AG09319 (cell line): ENCODE measurements around the gene BCKDHA.

ENCODE experiments used
- DNase-seq: peaks from one replicate; pipeline ENCODE4 v3.0.0-alpha.2; 2010; ENCODE audit warnings: low read depth; ENCODE audit errors: extremely low read depth
- CTCF ChIP-seq: IDR thresholded peaks from 2 replicates; pipeline ENCODE4 v1.5.1; 2011; ENCODE audit warnings: low read depth, mild to moderate bottlenecking, inconsistent platforms, low read length, moderate library complexity

BCKDHA gene

GRCh38 chr19:41426952-41427646, 29.5 kb downstream of the BCKDHA start, which contains the start of gene B3GNT8:
Gene B3GNT8, minus strand, starts transcription at chr19:41427374. Its CDS starts 596 bp downstream, at chr19:41426778.
- TF ChIP-seq CTCF: no peak

GRCh38 chr19:41427647-41428480, 30.2 kb downstream of the BCKDHA start:
- no peak for DNase-seq
- TF ChIP-seq CTCF: no peak; the same call in 1 of the 2 replicates

More at GRCh38 chr19:41426952-41427646, 29.5 kb downstream of the BCKDHA start, which contains the start of gene B3GNT8:
- peak; percentile 25 for DNase-seq

GRCh38 chr19:41428481-41428859, 30.9 kb downstream of the BCKDHA start:
- TF ChIP-seq CTCF: no peak
- DNase-seq: no peak

DNA sequence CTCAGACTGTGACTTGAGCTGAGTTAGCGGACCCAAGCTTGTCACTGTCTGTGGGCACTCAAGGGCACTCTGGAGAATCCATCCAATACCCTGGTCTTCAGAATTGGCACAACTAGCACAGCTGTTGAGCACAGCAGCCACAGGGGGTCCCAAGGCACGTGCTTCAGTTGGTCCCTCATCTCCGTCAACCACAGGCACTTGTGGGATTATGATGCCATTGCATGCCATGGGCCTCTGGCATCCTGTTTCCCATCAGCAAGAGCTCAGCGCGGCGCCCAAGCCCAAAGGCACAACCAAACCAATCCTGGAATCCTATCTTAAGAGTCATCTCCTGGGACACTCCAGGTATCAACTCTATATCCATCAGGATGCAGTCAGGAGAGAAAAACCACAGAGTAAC, 33.3 kb downstream of the BCKDHA start:
- DNase-seq: no peak
- TF ChIP-seq CTCF: no peak

DNA sequence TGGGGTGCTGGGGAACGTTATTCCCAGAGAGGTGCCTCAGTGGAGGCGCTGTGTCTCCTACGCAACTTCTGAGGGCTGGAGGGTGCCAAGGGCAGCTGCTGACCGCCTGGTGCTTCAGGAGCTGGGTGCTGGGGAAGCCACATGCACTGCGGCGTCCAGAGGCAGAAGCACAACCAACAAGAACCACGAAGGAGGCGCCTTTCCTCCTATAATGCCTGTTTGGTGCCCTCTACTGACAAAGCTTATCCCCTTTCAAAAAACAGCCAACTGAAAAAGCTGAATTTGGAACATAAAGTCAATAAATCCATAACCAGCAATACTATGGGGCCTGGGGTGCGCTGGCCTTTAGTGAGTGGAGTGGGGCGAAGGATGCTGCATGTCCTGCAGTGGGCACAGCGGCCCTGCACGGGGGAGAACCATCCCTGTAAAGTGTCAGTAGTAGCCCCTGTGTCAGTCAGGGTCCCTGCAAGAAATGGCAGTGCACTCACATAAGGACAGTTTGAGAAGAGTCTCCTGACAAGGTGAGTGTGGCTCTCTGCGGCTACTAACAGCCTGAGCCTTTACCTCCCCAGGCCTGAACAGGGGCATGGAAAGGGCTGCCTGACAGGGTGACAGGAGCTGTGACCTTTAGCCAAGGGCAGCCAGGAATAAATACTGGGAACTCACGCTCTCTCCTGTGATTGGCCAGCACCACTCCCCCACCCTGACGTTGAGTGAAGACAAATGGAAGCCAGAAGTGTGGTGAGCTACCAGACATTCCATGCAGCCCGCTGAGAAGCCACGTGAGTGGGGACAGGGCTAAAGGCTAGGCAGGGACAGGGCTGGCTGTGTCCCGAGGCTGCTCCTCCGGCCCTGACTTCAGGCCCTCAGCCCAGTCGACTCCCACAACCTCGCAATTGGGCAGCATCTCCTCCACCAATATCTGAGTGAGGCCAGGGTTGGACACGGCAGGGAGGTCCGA, 34.1 kb downstream of the BCKDHA start:
- peak; percentile 24 for TF ChIP-seq CTCF
- no peak for DNase-seq

DNA sequence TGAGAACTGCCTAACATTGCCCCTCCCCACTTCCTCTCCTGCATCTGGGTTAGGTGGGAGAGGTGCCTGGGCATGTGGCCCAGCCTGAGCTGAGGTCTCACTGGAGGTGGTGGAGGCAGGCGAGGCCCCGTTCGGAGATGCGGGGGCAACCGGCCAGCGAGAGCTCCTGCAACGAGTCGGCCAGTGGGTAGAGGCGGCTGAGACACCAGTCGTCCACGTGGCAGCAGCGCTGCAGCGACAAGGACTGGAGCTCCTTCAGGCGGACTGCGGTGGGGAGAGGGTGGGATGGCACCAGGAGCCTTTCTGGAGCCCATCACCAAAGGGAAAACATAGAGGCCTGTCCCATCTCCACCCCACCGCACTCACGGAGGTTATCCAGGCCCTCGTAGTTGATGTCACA, 35.6 kb downstream of the BCKDHA start:
- no peak for TF ChIP-seq CTCF
- DNase-seq: no peak
